HEK293T (cell line): Measurements from ENCODE around the gene RUNX3.
"Not testable (repeated sequence)": the region's sequence is repeated elsewhere in the genome, so short reads cannot be mapped to it uniquely, and the experiment has no call there.

Experiments
- CTCF ChIA-PET: fragments of 350-600 bp; formaldehyde crosslinking; extraction: SDS; loops from one replicate; lab custom pipeline; 2021; ENCODE audit warnings: antibody characterized with exemption, inconsistent platforms; lab: Yijun Ruan, JAX
- POLR2A ChIA-PET: fragments of 350-600 bp; formaldehyde crosslinking; extraction: SDS; loops from one replicate; lab custom pipeline; 2020; ENCODE audit warnings: antibody characterized with exemption, inconsistent platforms; lab: Yijun Ruan, JAX
- DNase-seq: peaks from one replicate; pipeline ENCODE4 v3.0.0; 2012; ENCODE audit warnings: mixed read lengths; ENCODE audit errors: extremely low spot score
- ARNT ChIP-seq: fragments of 450-650 bp; IDR thresholded peaks from 2 replicates; pipeline ENCODE4 v1.6.1; 2017; ENCODE audit warnings: mild to moderate bottlenecking
- BHLHE40 ChIP-seq: fragments of 450-650 bp; IDR thresholded peaks from 2 replicates; pipeline ENCODE4 v1.6.1; 2016; ENCODE audit warnings: mild to moderate bottlenecking, moderate library complexity, borderline replicate concordance
- CTBP1 ChIP-seq: fragments of 450-650 bp; IDR thresholded peaks from 2 replicates; pipeline ENCODE4 v1.6.1; 2016; ENCODE audit warnings: borderline replicate concordance
- ELF4 ChIP-seq: fragments of 450-650 bp; IDR thresholded peaks from 2 replicates; pipeline ENCODE4 v1.6.1; 2017; ENCODE audit warnings: antibody characterized with exemption
- FOXA1 ChIP-seq: fragments of 450-650 bp; IDR thresholded peaks from 2 replicates; pipeline ENCODE4 v1.6.1; 2016; ENCODE audit warnings: mild to moderate bottlenecking
- FOXK2 ChIP-seq: fragments of 450-650 bp; IDR thresholded peaks from 2 replicates; pipeline ENCODE4 v1.6.1; 2016; ENCODE audit warnings: mild to moderate bottlenecking
- FOXM1 ChIP-seq: fragments of 450-650 bp; IDR thresholded peaks from 2 replicates; pipeline ENCODE4 v1.6.1; 2017; ENCODE audit warnings: mild to moderate bottlenecking, borderline replicate concordance
- HDGF ChIP-seq: fragments of 450-650 bp; IDR thresholded peaks from 2 replicates; pipeline ENCODE4 v1.6.1; 2017; ENCODE audit warnings: antibody characterized with exemption, borderline replicate concordance
- L3MBTL2 ChIP-seq: fragments of 450-650 bp; conservative IDR thresholded peaks from 2 replicates; pipeline ENCODE4 v1.6.1; 2016; ENCODE audit warnings: mild to moderate bottlenecking
- LEF1 ChIP-seq: fragments of 450-650 bp; IDR thresholded peaks from 2 replicates; pipeline ENCODE4 v1.6.1; 2017; ENCODE audit warnings: mild to moderate bottlenecking, borderline replicate concordance
- NFRKB ChIP-seq: fragments of 450-650 bp; IDR thresholded peaks from 2 replicates; pipeline ENCODE4 v1.6.1; 2016; ENCODE audit warnings: mild to moderate bottlenecking, moderate library complexity
- SP1 ChIP-seq: fragments of 450-650 bp; IDR thresholded peaks from 2 replicates; pipeline ENCODE4 v1.6.1; 2017
- SUZ12 ChIP-seq: fragments of 450-650 bp; IDR thresholded peaks from 2 replicates; pipeline ENCODE4 v1.6.1; 2016; ENCODE audit warnings: mild to moderate bottlenecking
- TARDBP ChIP-seq: fragments of 450-650 bp; IDR thresholded peaks from 2 replicates; pipeline ENCODE4 v1.6.1; 2016
- ZNF384 ChIP-seq: fragments of 450-650 bp; IDR thresholded peaks from 2 replicates; pipeline ENCODE4 v1.6.1; 2016
- TF ChIP-seq, protein P1 (sequence below): fragments of 450-650 bp; IDR thresholded peaks from 2 replicates; pipeline ENCODE4 v1.6.1; 2016

Gene RUNX3

DNA sequence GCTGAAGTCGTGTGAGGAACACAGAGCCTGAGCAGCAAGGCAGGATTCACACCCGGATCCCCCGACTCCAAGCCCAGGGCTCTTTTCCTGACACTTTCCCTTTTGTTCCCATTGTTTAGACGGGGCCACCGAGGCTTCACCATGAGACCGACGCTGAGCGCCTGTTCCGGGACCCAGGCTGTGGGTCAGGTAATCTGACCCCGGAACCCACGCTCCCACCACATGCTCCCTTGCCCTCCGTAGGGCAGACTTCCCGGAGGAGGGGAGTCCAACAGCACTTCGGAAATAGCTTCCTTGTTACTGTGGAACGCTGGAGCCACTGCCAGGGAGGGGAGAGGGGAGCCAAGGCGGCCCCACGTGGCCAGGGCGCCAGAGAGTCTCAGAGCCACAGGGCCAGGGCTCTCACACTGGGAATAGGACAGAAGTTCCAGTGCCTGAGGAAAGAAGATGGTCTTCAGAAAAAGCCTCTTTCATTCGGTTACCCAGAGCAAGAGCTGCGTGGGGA, 18.4 kb downstream of the RUNX3 start:
- TF ChIP-seq FOXK2 (no peak), HDGF (no peak), ZNF384 (no peak), BHLHE40 (no peak), LEF1 (no peak), TARDBP (no peak), SP1 (no peak), ELF4 (no peak), NFRKB (no peak), L3MBTL2 (no peak), CTBP1 (no peak), ARNT (no peak)
- no peak for DNase-seq
- ChIA-PET CTCF (no interaction called here), POLR2A (no interaction called here)

DNA sequence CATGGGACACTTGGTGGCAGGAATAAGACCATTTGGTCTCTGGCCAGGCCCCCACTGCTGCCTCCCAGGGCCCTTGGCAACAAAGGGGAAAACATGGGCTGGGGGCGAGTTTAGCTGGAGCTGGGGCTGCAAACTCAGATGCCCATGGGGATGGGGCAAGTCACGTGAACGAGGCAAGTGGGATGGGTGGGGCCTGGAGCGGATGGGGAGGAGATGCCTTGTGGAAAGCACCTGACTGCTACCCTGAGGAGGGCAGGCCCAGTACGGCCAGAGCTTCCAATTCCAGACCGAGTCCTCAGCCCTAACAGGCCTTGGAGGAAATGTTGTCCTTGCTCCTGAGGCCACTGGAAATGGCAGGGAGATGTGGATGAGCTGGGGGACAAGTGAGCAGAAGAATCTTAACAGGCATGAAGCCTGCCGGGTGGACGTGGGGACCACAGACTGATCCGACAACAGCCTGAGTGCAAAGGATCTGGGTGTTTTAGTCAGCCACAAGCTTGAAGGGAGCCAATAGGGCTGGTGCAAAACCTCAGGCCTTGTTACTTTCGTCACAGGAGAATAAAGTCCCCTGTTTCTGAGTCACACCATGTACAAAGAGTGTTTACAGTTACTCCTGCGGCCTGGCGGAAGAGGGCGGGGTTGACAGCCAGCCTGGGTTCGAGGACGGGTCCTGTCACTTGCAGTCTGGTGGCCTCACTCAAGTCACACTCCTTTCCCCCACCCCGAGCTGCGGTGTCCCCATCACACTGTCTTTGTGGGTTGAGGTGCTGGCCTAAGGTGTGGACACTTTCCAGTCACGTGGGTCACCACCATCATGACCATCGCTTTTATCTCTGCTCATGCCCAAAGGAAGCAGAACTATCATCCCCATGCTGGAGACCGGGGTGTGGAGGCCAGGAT, 19.1 kb downstream of the RUNX3 start:
- POLR2A ChIA-PET: no interaction called here
- no peak for DNase-seq
- no peak for TF ChIP-seq NFRKB
- no peak for TF ChIP-seq LEF1

DNA sequence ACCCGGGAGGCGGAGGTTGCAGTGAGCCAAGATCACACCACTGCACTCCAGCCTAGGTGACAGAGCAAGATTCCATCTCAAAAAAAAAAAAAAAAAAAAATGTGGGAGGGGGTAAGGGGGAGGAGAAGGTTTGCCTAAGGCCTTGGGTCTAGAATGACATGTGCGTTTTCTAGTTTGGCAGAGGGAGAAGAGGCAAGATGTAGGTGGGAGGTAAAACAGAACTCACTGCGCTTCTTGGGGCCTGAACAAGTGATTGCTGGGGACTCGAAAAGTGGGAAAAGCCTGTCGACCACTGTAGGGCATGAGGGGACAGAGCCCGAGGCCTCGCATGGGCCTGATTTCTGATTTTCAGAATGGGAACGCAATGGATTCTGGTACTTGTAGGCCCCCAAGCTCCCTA, 19.9 kb downstream of the RUNX3 start:
- POLR2A ChIA-PET: no interaction called here
- TF ChIP-seq CTBP1: no peak
- no peak for TF ChIP-seq ZNF384
- no peak for TF ChIP-seq SP1
- no peak for TF ChIP-seq L3MBTL2
- TF ChIP-seq, protein P1, sequence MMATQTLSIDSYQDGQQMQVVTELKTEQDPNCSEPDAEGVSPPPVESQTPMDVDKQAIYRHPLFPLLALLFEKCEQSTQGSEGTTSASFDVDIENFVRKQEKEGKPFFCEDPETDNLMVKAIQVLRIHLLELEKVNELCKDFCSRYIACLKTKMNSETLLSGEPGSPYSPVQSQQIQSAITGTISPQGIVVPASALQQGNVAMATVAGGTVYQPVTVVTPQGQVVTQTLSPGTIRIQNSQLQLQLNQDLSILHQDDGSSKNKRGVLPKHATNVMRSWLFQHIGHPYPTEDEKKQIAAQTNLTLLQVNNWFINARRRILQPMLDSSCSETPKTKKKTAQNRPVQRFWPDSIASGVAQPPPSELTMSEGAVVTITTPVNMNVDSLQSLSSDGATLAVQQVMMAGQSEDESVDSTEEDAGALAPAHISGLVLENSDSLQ: no peak
- no peak for TF ChIP-seq FOXK2
- TF ChIP-seq FOXA1: no peak
- no peak for TF ChIP-seq ELF4
- TF ChIP-seq SUZ12: no peak
- TF ChIP-seq HDGF: no peak
- no peak for TF ChIP-seq NFRKB
- TF ChIP-seq BHLHE40: no peak
- TF ChIP-seq LEF1: no peak
- CTCF ChIA-PET: interaction anchor here (1.0 kb wide), 1 partner anchor 13 kb away, joined by 3 read pairs; no protein-coding TSS in a partner anchor
- no peak for DNase-seq

More for the DNA sequence above, 19.1 kb downstream of the RUNX3 start:
- CTCF ChIA-PET: interaction anchor here (0.5 to 1.0 kb wide), 2 partner anchors 13 to 459 kb away, joined by 3 read pairs; no protein-coding TSS in a partner anchor

DNA sequence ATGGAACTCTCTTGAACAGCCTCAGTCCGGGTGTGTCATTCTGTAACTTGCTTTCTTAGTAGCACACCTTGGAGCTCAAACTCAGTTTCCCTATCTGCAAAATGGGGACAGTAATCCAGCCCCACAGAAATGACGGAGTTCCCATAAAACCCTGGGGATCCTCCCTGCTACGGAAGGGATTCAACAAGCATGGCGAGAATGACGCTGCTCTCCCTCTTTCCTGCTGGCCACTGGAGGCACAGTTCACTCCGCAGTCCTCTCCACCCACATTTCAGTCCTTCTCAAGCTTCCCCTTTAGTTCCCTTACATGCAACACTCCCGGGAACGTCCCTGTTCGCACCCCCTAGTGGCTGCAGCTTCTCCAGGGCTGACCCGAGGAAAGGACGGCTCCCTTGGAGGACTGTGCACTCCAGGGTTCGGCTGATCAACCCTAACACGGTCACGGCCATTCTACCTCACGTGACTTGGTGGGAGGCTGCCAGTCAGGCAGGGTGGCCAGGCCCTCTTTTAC, 20.6 kb downstream of the RUNX3 start:
- TF ChIP-seq BHLHE40 (no peak), FOXM1 (no peak), SUZ12 (no peak)
- POLR2A ChIA-PET: no interaction called here
- DNase-seq: peak; percentile 59
- CTCF ChIA-PET: interaction anchor here (0.6 to 0.8 kb wide), 2 partner anchors 16 to 61 kb away, joined by 3 to 5 read pairs; no protein-coding TSS in a partner anchor

DNA sequence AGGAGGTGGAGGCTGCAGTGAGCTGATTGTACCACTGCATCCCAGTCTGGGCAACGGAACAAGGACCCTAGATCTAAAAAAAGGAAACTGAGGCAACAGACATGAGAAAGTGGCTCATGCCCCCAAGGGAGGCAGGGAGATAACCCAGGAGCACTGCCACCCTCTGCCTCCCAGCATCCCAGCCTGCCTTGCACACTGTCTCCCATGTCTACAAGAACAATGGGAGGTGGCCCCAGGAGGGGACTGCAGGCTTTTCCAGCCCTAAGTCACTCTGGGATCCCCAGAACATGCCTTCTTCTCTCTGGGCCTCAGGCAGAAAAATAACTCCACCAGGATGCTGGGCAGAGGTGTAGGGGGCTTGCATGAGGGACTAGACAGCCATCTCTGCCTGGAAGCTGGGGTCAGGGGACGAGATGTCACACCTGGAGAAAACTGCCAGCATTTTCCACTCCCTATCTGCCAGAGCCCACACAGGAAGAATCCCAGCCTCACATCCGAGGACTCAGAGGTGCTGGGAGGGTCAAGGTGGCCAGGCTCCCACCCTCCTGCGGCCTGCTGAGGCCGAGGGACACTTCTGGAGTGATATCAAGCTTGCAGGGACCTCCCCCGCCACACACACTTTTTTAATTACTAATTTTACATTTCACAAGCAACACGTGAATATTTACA, 21.4 kb downstream of the RUNX3 start:
- TF ChIP-seq BHLHE40: no peak
- TF ChIP-seq L3MBTL2: no peak
- no peak for TF ChIP-seq LEF1
- no peak for TF ChIP-seq TARDBP
- no peak for TF ChIP-seq ELF4
- TF ChIP-seq, protein P1: no peak
- no peak for TF ChIP-seq ZNF384
- TF ChIP-seq SUZ12: no peak
- TF ChIP-seq FOXA1: no peak
- no peak for TF ChIP-seq FOXK2
- CTCF ChIA-PET: interaction anchor here (0.6 to 0.8 kb wide), 2 partner anchors 17 to 60 kb away, joined by 3 to 5 read pairs; no protein-coding TSS in a partner anchor
- POLR2A ChIA-PET: no interaction called here
- no peak for DNase-seq

DNA sequence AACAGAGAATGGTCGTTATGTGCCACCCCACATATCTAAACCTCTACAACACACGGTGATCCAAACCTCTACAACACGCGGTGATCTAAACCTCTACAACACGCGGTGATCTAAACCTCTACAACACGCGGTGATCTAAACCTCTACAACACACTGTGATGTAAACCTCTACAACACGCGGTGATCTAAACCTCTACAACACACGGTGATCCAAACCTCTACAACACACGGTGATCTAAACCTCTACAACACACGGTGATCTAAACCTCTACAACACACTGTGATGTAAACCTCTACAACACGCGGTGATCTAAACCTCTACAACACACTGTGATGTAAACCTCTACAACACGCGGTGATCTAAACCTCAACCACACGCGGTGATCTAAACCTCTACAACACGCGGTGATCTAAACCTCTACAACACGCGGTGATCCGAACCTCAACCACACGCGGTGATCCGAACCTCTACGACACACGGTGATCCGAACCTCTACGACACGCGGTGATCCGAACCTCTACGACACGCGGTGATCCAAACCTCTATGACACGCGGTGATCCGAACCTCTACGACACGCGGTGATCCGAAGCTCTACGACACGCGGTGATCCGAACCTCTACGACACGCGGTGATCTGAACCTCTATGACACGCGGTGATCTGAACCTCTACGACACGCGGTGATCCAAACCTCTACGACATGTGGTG, 22.3 kb downstream of the RUNX3 start:
- DNase-seq, CTCF ChIA-PET, POLR2A ChIA-PET: not testable (repeated sequence)
